HepG2 (cell line): Measurements from ENCODE around the gene JAGN1.

Source experiments
- CTCF ChIP-seq: sonication (generic); formaldehyde crosslinking; IDR thresholded peaks from 2 replicates; pipeline ENCODE4 v1.5.0; 2020; ENCODE audit warnings: mild to moderate bottlenecking, missing genetic modification reagents, moderate library complexity
- ZKSCAN5 ChIP-seq: sonication (generic); formaldehyde crosslinking; IDR thresholded peaks from 2 replicates; pipeline ENCODE4 v1.5.1; 2020; ENCODE audit warnings: mild to moderate bottlenecking, missing genetic modification reagents

DNA sequence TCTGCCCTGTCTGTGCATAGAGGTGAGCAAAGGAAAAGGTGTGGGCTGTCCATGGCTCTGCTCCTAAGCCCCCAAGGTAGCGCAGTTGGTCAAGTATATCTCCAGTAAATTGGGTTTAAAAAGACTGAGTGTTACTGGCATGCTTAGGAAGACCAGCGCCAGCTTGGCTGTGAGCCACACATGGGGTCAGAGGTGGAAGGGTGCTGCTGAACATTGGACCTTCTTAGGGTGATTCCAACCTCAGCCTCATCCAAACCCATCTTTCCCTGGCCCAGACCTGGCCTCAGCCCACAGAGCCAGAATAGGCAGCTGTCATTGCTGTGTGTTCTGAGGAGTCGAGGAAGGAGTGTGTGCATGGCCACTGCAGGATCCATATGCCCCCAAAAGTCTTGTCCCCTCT, 17.9 kb downstream of the JAGN1 start:
- no peak for TF ChIP-seq CTCF (CRISPR knock-in tag)
- TF ChIP-seq ZKSCAN5, result no peak
